ENCODE results near the gene NPIPB8. TPM values are rescaled to one million over a fixed set of nuclear protein-coding genes. Genes with fewer than 3 reads are reported as not detected.

The NPIPB8 gene
- total and polyA plus RNA-seq, 2 donors (not counting 3 experiments of a cell fraction or from before 2014, with no cell fraction given), result 0.11 TPM; not detected in 1

DNA sequence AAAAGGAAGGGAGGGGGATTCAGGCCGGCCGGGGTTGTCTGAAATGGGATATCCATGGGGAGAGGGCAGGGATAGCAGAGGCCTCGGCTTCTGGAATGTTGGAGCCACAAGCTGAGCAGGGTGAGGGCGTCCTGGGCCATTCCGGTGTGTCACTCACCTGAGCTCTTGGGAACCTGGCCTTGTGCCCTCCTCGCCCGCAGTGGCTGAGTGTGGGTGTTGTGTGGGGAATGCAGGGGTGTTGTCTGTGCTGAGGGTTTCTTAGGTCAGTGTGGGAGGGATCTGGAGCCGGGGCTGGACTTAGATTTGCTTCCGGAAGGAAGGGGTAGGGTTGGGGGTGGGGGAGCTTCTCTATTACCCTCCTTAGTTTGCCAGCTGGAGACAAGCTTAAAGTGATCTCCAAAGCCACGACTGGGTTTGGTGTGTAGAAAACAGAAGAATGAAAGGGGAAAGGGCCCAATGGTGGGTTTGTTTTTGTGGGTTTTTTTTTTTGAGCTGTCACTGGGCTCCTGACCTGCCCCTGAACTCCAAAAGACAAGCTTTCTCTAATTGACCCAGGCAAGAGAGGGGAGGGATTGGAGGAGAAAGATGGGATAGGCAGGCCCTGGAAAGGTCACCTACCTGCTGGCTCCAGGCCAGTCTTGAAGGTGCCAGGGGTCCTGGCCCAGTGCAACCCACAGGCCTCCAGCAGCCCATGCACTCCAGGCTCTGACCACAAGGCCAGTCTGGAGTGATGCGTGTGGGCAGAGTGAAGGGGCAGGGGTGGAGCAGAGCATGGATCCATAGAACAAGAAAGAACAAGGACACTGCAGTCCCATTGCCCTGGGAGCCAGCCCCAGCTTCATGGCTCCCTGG is 40.8 kb upstream of the NPIPB8 start, which contains the start of gene SULT1A2:
TSS of gene SULT1A2 (minus strand) at position 211 of the 852 bp plus-strand sequence. CDS start 1,120 bp downstream, outside the sequence.
- Histone ChIP-seq H4K20me1 (replicated peaks; ENCODE audit: control insufficient read depth, extremely low read depth, insufficient read depth, low read length) (no peaks in the 10 kb centered on the region), H2AFZ (ENCODE audit: low read depth, low read length) (no peak within 1 kb of the TSS), H3K4me1 (ENCODE audit: control insufficient read depth, extremely low read depth, insufficient read depth, low read length) (no peaks in the 10 kb centered on the region), H3K9me3 (replicated peaks; ENCODE audit: control insufficient read depth, insufficient read depth, low read length) (no peaks in the 10 kb centered on the region), H3K4me2 (ENCODE audit: insufficient read depth, low read length) (no peak within 1 kb of the TSS), H3K9ac (replicated peaks; ENCODE audit: extremely low read depth, insufficient read depth, low read length) (no peak within 1 kb of the TSS), H3K79me2 (ENCODE audit: control insufficient read depth, insufficient read depth, low read length) (no peaks in the 10 kb centered on the region), H3K36me3 (ENCODE audit: control insufficient read depth in 2 of 2, extremely low read depth in 1 of 2, insufficient read depth in 2 of 2, low read length in 2 of 2) (no peaks in the 10 kb centered on the region), H3K9me1 (replicated peaks; ENCODE audit: control insufficient read depth, extremely low read depth, insufficient read depth, low read length) (no peaks in the 10 kb centered on the region), H3K27ac (ENCODE audit: insufficient read depth, low read depth, low read length) (no peak within 1 kb of the TSS), H3K4me3 (replicated peaks in 1 of 3; ENCODE audit: insufficient read depth in 1 of 3, low read depth in 1 of 3, low read length in 3 of 3) (no peak within 1 kb of the TSS), H3K27me3 (ENCODE audit: control insufficient read depth in 2 of 2, insufficient read depth in 2 of 2, low read length in 2 of 2) (no peaks in the 10 kb centered on the region)
- ChIA-PET POLR2A (interaction anchor here (0.7 kb wide), 1 partner anchor 291 kb away, joined by 6 read pairs; no protein-coding TSS in a partner anchor), CTCF (no interaction called here)
- FAIRE-seq (no peak), DNase-seq (ENCODE audit: low read depth, low spot score) (no peak)
- intact Hi-C loops (cut with micrococcal nuclease) (no loop called here), dilution Hi-C loops (cut with MboI; ENCODE audit: extremely low pct_ligation_motif_present, low sequenced_read_pairs) (no loop called here)
- BruUV-seq (replicated peaks), result no TSS peak
- TF ChIP-seq, protein P1, sequence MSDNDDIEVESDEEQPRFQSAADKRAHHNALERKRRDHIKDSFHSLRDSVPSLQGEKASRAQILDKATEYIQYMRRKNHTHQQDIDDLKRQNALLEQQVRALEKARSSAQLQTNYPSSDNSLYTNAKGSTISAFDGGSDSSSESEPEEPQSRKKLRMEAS (IDR thresholded peaks at IDR 0.05; ENCODE audit: insufficient read depth, insufficient read length), result no peak
- TF ChIP-seq FOS (IDR thresholded peaks at IDR 0.05; ENCODE audit: borderline replicate concordance, insufficient read depth, low read length) (no peak), POLR2A (IDR thresholded peaks at IDR 0.05; ENCODE audit: low read depth, low read length) (no peak), POLR2AphosphoS5 (IDR thresholded peaks at IDR 0.05; ENCODE audit: insufficient read depth, low read depth, low read length) (no peak), MYC (IDR thresholded peaks at IDR 0.05; ENCODE audit: low read depth, low read length) (no peak), EZH2 (IDR thresholded peaks at IDR 0.05; ENCODE audit: borderline replicate concordance, low read depth, low read length, severe bottlenecking) (no peak), CTCF (IDR thresholded peaks at IDR 0.05; ENCODE audit: extremely low read depth in 1 of 2, insufficient read depth in 1 of 2, low read depth in 1 of 2, low read length in 2 of 2) (no peak), GATA2 (IDR thresholded peaks at IDR 0.05; ENCODE audit: insufficient read depth, insufficient read length, low read depth, low read length) (no peak), JUN (IDR thresholded peaks at IDR 0.05; ENCODE audit: borderline replicate concordance, insufficient read depth, insufficient read length, low read depth) (no peak)
